Measurements from ENCODE around the gene ADNP. TPM values are rescaled to one million over a fixed set of nuclear protein-coding genes. Genes with fewer than 3 reads are reported as not detected.

ADNP gene
- total and polyA plus RNA-seq, 2 of the 13 experiments (the other 11 are each of a cell fraction or from before 2014, with no cell fraction given) = 21.0 to 21.5 TPM

- ATAC-seq (no peak), FAIRE-seq (no peak), DNase-seq (ENCODE audit: low spot score) (no peak)
- no peak overlapping the region for H3K4me2 ChIP-seq (ENCODE audit: low read depth, low read length)
- H3K27ac ChIP-seq (ENCODE audit: extremely low read length, insufficient read depth, low read length) = no peak overlapping the region
- H3K4me3 ChIP-seq (replicated peaks in 1 of 3; ENCODE audit: insufficient read depth in 1 of 3, low read depth in 2 of 3, low read length in 3 of 3) = no peak overlapping the region
- ChIA-PET CTCF (ENCODE audit: low intra/inter-chr PET ratio, low total read pairs) (no interaction called here), POLR2A (no interaction called here)
- no peaks in the 10 kb centered on the region for H3K27me3 ChIP-seq (ENCODE audit: control insufficient read depth in 1 of 2, insufficient read depth in 2 of 2, low read length in 2 of 2)
- no peak overlapping the region for H3K9ac ChIP-seq (ENCODE audit: insufficient read depth, low read depth, low read length)
- no peak for TF ChIP-seq ZNF800 (CRISPR knock-in tag; IDR thresholded peaks at IDR 0.05)
- TF ChIP-seq IRF1 (CRISPR knock-in tag; IDR thresholded peaks at IDR 0.05; ENCODE audit: low read depth) = no peak
- in situ Hi-C loops (cut with HindIII; ENCODE audit: extremely low pct_ligation_motif_present, low pct_unique_long_range_greater_than_20kb) (no loop called here), intact Hi-C loops (cut with micrococcal nuclease; ENCODE audit: unreplicated experiment) (no loop called here)
- peaks cover 36% of the 10 kb centered on the region for H3K4me1 ChIP-seq (ENCODE audit: insufficient read depth, low read length)
- no peaks in the 10 kb centered on the region for H4K20me1 ChIP-seq (ENCODE audit: insufficient read depth, low read length)
- no peaks in the 10 kb centered on the region for H3K36me3 ChIP-seq (replicated peaks in 1 of 2; ENCODE audit: control insufficient read depth in 1 of 2, insufficient read depth in 2 of 2, low read length in 2 of 2)
- no peaks in the 10 kb centered on the region for H3K9me3 ChIP-seq (ENCODE audit: low read length)
- H3K79me2 ChIP-seq (ENCODE audit: insufficient read depth, low read length) = no peaks in the 10 kb centered on the region
- H2AFZ ChIP-seq (ENCODE audit: low read length) = no peak overlapping the region
- BruUV-seq (replicated peaks) = no TSS peak
- WGBS (ENCODE audit: low lambda C conversion rate) = 92% methylated on average over 19 of the region's 19 CpGs
Observed at GRCh38 chr20:50876063-50876685, 55.1 kb downstream of the ADNP start.

- FAIRE-seq (no peak), DNase-seq (ENCODE audit: low spot score) (no peak), ATAC-seq (no peak)
- ChIA-PET POLR2A (no interaction called here), CTCF (ENCODE audit: low intra/inter-chr PET ratio, low total read pairs) (no interaction called here)
- H3K4me2 ChIP-seq (ENCODE audit: low read depth, low read length) = no peak overlapping the region
- no peak overlapping the region for H3K4me3 ChIP-seq (replicated peaks in 1 of 3; ENCODE audit: insufficient read depth in 1 of 3, low read depth in 2 of 3, low read length in 3 of 3)
- H2AFZ ChIP-seq (ENCODE audit: low read length) = no peak overlapping the region
- H3K9me3 ChIP-seq (ENCODE audit: low read length) = no peaks in the 10 kb centered on the region
- H3K4me1 ChIP-seq (ENCODE audit: insufficient read depth, low read length) = peaks cover 38% of the 10 kb centered on the region
- no peaks in the 10 kb centered on the region for H3K36me3 ChIP-seq (replicated peaks in 1 of 2; ENCODE audit: control insufficient read depth in 1 of 2, insufficient read depth in 2 of 2, low read length in 2 of 2)
- no peaks in the 10 kb centered on the region for H3K27me3 ChIP-seq (ENCODE audit: control insufficient read depth in 1 of 2, insufficient read depth in 2 of 2, low read length in 2 of 2)
- intact Hi-C loops (cut with micrococcal nuclease; ENCODE audit: unreplicated experiment) = no loop called here
- 86% methylated on average over 26 of the region's 28 CpGs for whole genome bisulfite sequencing (ENCODE audit: low lambda C conversion rate)
- no peaks in the 10 kb centered on the region for H4K20me1 ChIP-seq (ENCODE audit: insufficient read depth, low read length)
- H3K27ac ChIP-seq (ENCODE audit: extremely low read length, insufficient read depth, low read length) = no peak overlapping the region
- H3K9ac ChIP-seq (ENCODE audit: insufficient read depth, low read depth, low read length) = no peak overlapping the region
- no peaks in the 10 kb centered on the region for H3K79me2 ChIP-seq (ENCODE audit: insufficient read depth, low read length)
- no TSS peak for BruUV-seq (replicated peaks)
- in situ Hi-C loops (cut with HindIII; ENCODE audit: extremely low pct_ligation_motif_present, low pct_unique_long_range_greater_than_20kb) = no loop called here
- TF ChIP-seq ZNF142 (CRISPR knock-in tag; IDR thresholded peaks at IDR 0.05) (no peak), ZNF446 (CRISPR knock-in tag; IDR thresholded peaks at IDR 0.05) (0 out of 2 replicates have a peak, but pooled peaks have one; percentile 48)
Observed at GRCh38 chr20:50874758-50875665, 56.2 kb downstream of the ADNP start.

Data from HepG2 (cell line).